Mononuclear cell (primary cell): ENCODE measurements around the gene SEC24B. TPM values are rescaled to one million over a fixed set of nuclear protein-coding genes. Genes with fewer than 3 reads are reported as not detected.
A peak's percentile ranks its signal among the peaks of the same experiment; 100 is the strongest.

Experiments
- H3K27me3 ChIP-seq: 2 replicates; pipeline ENCODE4 v1.6.0; 2011; ENCODE audit warnings: low read length, control low read depth; ENCODE audit not compliant: insufficient read depth
- H3K4me1 ChIP-seq: 2 replicates; pipeline ENCODE4 v1.5.1; 2011; ENCODE audit warnings: mild to moderate bottlenecking, low read length, control low read depth; ENCODE audit not compliant: insufficient read depth
- H3K4me3 ChIP-seq: 2 replicates; pipeline ENCODE4 v1.5.1; 2011; ENCODE audit warnings: mild to moderate bottlenecking, low read length, moderate library complexity
- H3K9me3 ChIP-seq: 2 replicates; pipeline ENCODE4 v1.5.1; 2011; ENCODE audit warnings: low read depth, mild to moderate bottlenecking, control low read depth, low read length
- total RNA-seq: library from RNA; depleted of rRNA; stranded (reverse); fragments of >200 nt; gene quantifications from one replicate; pipeline ENCODE4 v1.2.3, GENCODE V29; 2012

Gene SEC24B
- total RNA-seq, 1 donor = 40.0 TPM

DNA sequence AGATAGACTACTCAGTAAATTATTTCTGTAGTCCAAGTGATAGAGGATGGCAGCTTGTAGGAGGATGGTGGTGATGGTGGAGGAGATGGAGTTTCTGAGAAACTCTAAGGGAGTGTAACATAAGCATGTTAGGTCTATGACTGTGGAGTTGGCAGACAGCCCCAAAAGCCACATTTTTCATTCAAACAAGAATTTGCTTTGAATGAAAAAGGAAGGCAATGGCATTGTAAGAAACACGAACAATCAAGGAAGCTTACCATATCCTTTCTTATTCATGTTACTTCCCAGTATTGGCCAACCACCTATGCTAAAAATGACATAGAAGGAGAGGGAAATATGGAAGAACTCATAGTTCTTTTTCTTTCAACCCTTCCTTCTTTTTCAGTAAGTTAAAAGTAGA, 18.7 kb upstream of the SEC24B start:
- Histone ChIP-seq H3K9me3 (no peaks in the 10 kb centered on the region), H3K27me3 (no peaks in the 10 kb centered on the region), H3K4me1 (no peaks in the 10 kb centered on the region), H3K4me3 (no peak overlapping the region)

DNA sequence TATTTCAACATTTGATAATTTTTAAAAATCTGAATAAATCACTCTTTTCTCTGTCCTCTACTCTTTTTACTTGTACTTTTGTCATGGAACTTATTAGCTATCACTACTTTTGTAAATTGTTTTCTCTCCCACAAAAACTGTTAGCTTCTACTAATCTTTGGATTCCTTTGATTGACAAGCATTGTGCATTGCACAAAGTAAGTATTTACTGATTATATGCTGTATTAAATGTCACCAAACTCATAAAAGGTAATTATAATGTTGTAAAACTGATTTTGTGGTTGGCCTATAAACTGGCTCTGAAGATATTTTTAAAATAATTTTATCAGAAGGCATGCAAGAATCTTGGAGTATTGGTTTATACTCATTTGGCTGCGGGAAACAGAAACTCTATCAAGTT, 15.0 kb upstream of the SEC24B start:
- H3K4me1 ChIP-seq = peaks cover 3% of the 10 kb centered on the region
- no peaks in the 10 kb centered on the region for H3K27me3 ChIP-seq
- H3K4me3 ChIP-seq = no peak overlapping the region
- no peaks in the 10 kb centered on the region for H3K9me3 ChIP-seq

DNA sequence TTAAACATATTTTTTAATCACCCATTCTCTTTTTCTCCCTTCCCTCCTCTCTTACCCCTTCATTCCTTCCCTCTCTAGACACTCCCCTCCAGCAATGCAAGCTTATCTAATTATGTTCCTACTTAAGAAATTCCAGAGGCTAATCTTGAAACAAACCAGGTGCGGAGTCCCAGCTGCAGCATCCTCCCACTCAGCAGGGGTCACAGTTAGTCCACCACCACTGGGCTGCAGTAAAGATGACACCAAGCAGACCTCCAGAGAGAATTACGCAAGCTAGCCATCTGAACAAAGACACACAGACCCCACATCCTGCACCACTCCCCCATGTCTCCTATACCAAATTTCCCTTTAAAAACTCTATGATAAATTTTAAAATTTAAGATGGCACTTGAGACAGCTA, 13.9 kb upstream of the SEC24B start:
- H3K4me1 ChIP-seq = peaks cover 3% of the 10 kb centered on the region
- no peaks in the 10 kb centered on the region for H3K27me3 ChIP-seq
- H3K4me3 ChIP-seq = no peak overlapping the region
- H3K9me3 ChIP-seq = no peaks in the 10 kb centered on the region

DNA sequence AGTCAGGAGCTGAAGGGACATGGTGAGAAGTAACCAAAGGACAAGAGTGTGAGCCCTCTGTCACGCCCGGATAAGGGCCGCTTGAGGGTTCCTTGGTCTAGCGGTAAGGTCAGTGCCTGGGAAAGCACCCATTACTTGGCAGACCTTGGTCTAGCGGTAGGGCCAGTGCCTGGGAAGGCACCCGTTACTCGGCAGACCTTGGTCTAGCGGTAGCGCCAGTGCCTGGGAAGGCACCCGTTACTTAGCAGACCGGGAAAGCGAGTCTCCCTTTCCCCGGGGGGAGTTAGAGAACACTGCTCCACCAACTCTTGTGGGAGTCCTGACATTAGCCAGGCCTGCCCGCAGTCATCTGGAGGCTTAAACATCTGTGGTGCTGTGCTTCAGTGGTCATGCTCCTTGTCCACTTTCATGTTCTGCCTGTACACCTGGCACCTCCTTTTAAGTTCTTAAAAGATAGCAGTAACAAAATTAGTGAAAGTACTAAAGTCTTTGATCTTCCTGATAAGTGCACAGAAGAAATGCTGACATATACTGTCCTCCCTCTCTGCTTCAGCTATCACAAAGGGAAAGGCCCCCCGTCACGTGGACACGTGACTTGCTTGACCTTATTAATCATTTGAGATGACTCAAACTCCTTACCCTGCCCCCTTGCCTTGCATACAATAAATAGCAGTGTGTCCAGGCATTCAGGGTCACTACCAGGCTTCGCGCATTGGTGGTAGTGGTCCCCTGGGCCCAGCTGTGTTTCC, 9.3 kb upstream of the SEC24B start:
- Histone ChIP-seq H3K9me3 (no peaks in the 10 kb centered on the region), H3K27me3 (no peaks in the 10 kb centered on the region), H3K4me1 (peaks cover 3% of the 10 kb centered on the region), H3K4me3 (no peak overlapping the region)

DNA sequence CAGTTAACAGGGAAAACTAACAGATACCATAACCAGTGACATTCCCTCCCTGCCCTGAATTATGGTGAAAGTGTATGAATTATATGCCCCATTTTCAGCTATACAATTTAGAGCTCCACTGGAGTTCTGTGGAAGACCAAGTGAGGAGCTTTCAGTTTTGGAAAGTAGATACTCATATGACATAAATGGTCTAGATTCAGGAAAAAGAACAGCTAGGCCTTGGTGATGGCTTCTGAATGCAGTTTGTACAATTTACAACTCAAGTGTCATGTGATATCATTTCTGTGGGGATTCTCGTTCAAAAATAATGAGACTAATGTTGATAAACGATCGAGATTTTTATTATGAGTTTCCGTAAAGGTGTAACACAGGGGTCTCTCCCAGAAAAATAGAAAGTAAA, 8.2 kb upstream of the SEC24B start:
- H3K4me3 ChIP-seq = no peak overlapping the region
- no peaks in the 10 kb centered on the region for H3K27me3 ChIP-seq
- H3K4me1 ChIP-seq = peaks cover 3% of the 10 kb centered on the region
- H3K9me3 ChIP-seq = no peaks in the 10 kb centered on the region

DNA sequence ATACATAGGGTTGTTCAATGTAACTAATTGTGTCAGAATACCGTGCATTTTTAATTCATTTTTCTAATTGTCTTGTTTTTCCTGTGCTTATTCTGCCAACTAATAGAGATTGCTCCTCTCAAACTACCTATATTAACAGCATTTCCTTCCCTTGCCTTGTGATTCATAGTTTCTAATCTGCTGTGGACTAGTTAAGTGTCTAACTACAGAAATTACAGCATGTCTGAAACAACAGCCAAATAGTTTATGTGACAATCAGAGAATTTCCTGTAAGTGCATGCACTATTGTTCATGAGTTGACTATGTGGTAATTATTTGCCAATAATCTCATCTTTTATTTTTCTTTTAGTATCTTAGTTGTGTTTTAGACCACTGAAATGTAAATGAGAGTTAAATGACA, 4.1 kb upstream of the SEC24B start:
- Histone ChIP-seq H3K27me3 (no peaks in the 10 kb centered on the region), H3K4me3 (no peak overlapping the region), H3K4me1 (peaks cover 12% of the 10 kb centered on the region), H3K9me3 (no peaks in the 10 kb centered on the region)

DNA sequence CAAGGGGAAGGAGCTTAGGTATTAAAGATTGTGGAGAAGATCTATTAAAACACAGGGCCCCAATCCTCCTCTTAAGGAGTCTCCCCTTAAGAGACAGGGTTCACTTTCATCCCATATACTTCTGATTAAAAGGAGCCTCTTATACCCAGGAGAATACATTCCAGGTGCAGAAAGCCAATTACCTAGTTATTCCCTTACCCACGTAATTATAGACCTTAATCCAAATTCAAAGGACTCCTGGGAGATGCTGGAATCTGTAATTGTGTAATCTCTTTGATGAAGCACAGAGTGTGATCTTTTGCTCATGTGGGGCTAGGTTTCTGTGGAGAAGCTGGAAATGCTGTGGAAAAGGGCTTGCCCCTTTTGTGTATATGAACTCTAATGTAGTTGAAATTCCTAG, 1.4 kb upstream of the SEC24B start:
- no peaks in the 10 kb centered on the region for H3K9me3 ChIP-seq
- no peaks in the 10 kb centered on the region for H3K27me3 ChIP-seq
- H3K4me1 ChIP-seq = peaks cover 34% of the 10 kb centered on the region
- no peak overlapping the region for H3K4me3 ChIP-seq

DNA sequence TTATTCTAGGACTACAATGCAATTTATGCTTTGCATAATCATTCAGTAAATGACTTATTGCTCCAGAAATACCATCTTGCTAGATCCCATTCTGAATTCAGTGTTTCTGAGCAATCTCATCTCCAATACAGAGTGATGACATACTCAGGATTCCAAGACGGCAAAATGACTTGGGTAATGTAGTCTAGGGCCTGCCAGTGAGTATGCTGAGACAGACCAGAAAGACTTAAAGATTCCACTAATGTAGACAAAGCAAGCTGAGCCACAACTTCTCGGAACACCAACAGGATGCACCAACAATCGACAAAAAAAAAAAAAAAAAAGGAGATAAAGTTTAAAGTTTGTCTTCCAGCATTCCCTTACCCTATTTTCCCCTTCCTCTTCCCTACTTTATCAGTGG, 919 bp upstream of the SEC24B start:
- Histone ChIP-seq H3K27me3 (no peaks in the 10 kb centered on the region), H3K4me3 (peak overlapping the region; percentile 64), H3K9me3 (no peaks in the 10 kb centered on the region), H3K4me1 (peaks cover 39% of the 10 kb centered on the region)

DNA sequence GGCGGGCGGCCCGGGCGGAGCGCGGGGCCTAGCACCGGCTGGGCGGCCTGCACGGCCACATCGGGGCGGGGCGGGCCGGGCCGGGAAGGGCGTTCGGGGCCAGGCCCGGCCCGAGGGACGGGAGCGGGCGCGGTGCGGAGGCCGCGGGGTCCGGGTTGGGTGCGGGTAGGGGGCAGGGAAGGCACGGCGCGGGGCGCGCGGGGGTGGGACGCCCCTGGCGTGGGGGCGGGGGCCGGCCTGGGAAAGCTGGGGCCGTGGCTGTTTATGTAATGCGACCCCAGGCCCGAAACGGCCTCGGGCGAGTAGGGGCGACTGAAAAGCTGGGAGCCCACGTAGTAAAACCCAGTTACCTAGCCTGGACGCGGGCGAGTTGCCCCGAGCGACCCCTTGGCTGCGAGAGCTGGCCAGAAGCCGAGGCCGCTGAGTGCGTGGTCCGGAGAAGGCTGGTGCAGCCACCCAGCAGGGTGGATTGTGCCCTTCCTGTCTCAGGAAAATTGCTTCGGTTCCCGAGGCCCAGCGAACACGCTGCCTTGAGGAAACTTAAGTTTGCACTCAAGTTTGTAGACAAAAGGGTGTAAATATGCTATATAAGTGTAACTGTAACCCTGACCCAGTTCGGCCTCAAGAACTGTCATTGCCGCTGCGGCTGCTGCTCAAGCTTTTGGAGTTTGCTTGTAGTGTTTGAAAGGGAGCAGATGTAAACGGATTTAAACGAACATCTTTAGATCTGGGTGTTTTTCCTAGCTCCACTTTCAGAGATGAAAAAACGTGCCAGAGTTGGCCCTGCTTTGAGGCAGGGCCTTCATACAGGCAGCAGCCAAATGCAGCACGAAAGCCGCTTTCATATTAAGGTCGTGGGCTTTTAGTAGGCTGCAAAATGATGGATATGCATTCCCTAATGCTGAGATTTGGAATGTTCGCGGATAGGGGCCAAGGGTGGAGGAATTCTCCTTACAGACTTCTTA, 674 bp downstream of the SEC24B start:
- H3K9me3 ChIP-seq = no peaks in the 10 kb centered on the region
- no peaks in the 10 kb centered on the region for H3K27me3 ChIP-seq
- peak overlapping the region; percentile 64 for H3K4me3 ChIP-seq
- H3K4me1 ChIP-seq = peaks cover 44% of the 10 kb centered on the region

DNA sequence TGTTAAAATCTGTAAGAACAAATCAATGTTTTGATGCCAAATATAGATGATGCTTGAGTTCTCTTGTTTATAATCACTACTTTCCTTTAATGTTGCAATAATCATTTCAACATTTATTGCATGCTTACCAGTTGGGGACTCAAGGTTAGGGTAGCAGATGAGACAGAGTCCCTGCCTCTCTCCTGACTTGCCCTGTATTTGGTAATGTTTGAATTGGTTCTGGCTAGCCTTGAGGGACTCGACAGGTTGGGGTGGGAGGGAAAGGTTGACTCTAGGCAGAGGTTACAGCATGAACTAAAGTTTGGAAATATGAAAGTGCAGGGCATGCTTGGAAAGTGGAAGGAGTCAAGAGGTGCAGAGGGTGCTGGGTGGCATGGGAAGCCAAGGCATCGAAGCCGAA, 2.0 kb downstream of the SEC24B start:
- no peaks in the 10 kb centered on the region for H3K9me3 ChIP-seq
- H3K4me3 ChIP-seq = no peak overlapping the region
- H3K4me1 ChIP-seq = peaks cover 44% of the 10 kb centered on the region
- H3K27me3 ChIP-seq = no peaks in the 10 kb centered on the region

DNA sequence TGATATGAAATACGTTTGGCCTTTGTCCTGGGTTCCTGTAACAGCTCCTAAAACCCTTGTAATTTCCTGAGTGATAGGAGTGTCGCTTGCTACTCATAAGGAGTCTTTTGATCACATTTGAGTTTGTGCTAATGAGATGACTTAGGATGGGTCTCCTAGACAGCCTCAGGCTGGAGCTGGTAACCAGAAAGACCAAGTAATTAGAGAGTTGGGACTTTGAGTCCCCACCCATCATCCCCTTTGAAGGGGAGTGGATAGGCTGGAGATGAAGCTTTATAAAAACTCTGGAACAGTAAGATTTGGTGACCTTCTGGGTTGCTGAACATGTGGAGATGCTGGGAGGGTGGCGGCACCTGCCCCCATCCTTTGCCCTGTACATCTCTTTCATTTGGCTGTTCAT, 2.9 kb downstream of the SEC24B start:
- no peaks in the 10 kb centered on the region for H3K9me3 ChIP-seq
- no peaks in the 10 kb centered on the region for H3K27me3 ChIP-seq
- peaks cover 46% of the 10 kb centered on the region for H3K4me1 ChIP-seq
- H3K4me3 ChIP-seq = no peak overlapping the region

DNA sequence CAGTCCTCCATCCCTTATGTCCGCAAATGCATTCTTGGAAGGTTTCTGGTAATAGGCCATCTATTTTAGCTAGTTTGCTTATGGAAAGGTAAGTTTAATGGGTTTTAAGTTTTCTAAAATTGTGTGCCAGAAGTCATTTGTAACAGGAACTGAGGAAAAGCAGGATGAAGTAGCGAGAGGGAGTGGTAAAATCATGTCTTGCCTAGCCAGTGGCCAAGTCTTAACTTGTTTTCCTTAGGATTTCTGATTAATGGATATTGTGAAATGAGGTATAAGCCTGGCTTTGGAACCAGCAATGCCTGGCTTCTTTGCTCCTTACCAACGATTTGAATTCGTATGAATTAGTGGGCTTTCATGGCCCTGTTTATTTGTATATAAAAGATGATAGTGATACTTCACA, 7.3 kb downstream of the SEC24B start:
- no peak overlapping the region for H3K4me3 ChIP-seq
- H3K9me3 ChIP-seq = no peaks in the 10 kb centered on the region
- no peaks in the 10 kb centered on the region for H3K27me3 ChIP-seq
- H3K4me1 ChIP-seq = peaks cover 53% of the 10 kb centered on the region

DNA sequence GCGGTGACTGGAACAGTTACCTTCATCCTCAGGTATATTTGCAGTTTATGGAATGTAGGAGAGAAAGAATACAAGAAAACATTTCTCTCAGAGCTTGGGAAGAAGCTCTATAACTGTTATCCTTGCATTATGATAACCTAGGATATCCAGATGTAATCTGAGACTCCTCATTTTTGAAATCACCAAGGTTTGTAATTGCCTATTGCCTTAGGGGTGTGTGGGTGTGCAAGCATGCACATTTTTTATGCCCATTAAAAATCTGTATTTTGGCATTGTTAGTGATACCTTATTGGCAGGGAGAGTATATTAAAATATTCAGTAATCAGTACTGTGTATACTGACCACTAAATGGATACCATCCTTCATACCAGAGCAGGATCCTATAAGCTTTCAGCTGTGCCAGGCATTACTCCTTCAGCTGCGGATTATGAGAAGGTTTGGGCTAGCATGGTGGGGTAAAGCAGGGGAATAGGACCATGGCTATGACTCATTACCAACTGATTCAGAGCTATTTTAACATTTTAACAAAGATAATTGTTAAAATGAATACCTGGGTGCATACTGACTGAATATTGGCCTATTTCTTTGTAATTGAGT, 8.3 kb downstream of the SEC24B start:
- H3K4me3 ChIP-seq = no peak overlapping the region
- H3K4me1 ChIP-seq = peaks cover 43% of the 10 kb centered on the region
- no peaks in the 10 kb centered on the region for H3K9me3 ChIP-seq
- H3K27me3 ChIP-seq = no peaks in the 10 kb centered on the region

DNA sequence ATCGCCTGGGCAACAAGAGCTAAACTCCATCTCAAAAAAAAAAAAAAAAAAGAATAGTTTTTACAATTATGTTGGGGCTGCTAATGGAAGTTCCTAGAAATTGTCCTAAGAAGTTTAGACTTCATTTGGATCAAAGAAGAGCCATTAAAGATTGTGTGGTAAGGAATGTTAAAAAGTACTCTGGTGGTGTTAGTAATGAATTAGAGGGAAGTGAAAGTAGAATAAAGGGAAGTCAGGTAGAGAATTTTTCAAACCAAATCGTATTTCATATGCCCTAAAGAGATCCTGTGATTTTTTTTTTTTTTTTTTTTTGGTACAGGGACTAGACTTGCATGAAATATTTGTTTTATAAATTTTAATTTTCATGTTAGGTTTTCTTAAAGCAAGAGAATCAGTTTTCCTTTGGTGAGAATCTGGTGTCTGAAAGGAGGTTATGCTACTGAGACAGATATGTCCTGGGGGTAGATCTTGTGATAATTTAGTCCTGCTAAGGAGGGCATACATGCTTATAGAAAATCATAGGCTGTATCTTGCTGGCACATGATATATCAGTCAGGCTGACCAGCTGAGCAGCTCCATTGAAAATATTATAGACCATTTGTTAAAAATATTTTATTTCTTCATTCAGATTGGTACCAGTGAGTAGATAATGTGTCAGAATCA, 10.7 kb downstream of the SEC24B start:
- Histone ChIP-seq H3K9me3 (no peaks in the 10 kb centered on the region), H3K27me3 (no peaks in the 10 kb centered on the region), H3K4me3 (no peak overlapping the region), H3K4me1 (peaks cover 35% of the 10 kb centered on the region)

DNA sequence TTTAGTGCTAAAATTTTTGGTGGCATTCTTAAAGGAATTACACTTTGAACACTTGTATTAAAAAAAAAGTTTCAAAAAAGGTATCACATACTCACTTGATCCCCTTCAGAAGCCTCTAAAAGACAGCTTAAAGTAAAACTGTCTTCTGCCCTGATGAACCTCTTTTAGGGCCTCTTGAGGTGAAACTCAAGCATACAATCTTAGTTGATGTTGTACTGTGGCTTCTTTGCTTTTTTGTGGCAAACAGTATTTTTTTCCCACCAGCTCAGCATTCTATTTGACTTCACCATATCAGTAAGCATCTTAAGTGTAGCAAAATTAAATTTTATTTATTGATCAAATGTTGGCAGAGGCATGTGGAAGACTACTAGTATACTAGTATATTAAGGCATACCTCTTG, 13.7 kb downstream of the SEC24B start:
- Histone ChIP-seq H3K4me1 (peaks cover 27% of the 10 kb centered on the region), H3K27me3 (no peaks in the 10 kb centered on the region), H3K4me3 (no peak overlapping the region), H3K9me3 (no peaks in the 10 kb centered on the region)
